HepG2 (cell line): Measurements from ENCODE around the gene PSMB3. TPM values are rescaled to one million over a fixed set of nuclear protein-coding genes. Genes with fewer than 3 reads are reported as not detected.

ENCODE experiments used
- CEBPG ChIP-seq: IDR thresholded peaks from 2 replicates; pipeline ENCODE4 v1.6.1; 2016
- DPF2 ChIP-seq: sonication (generic); formaldehyde crosslinking; IDR thresholded peaks from 2 replicates; pipeline ENCODE4 v1.4.0; 2020; ENCODE audit warnings: mild to moderate bottlenecking, low read depth, missing genetic modification reagents, borderline replicate concordance
- GTF2F1 ChIP-seq: fragments of 150-350 bp; IDR thresholded peaks from 2 replicates; pipeline ENCODE4 v1.6.1; 2014; ENCODE audit warnings: low read length
- HOXA5 ChIP-seq: sonication (generic); formaldehyde crosslinking; IDR thresholded peaks from 2 replicates; pipeline ENCODE4 v1.4.0; 2020; ENCODE audit warnings: missing genetic modification reagents
- KLF12 ChIP-seq: sonication (generic); formaldehyde crosslinking; IDR thresholded peaks from 2 replicates; pipeline ENCODE4 v1.4.0; 2020; ENCODE audit warnings: missing genetic modification reagents, borderline replicate concordance
- REL ChIP-seq: sonication (generic); formaldehyde crosslinking; conservative IDR thresholded peaks from 2 replicates; pipeline ENCODE4 v1.8.0; 2022; ENCODE audit warnings: mild to moderate bottlenecking, missing genetic modification reagents, moderate library complexity
- SAFB2 ChIP-seq: sonication (generic); formaldehyde crosslinking; IDR thresholded peaks from 2 replicates; pipeline ENCODE4 v1.5.1; 2020; ENCODE audit warnings: missing genetic modification reagents, low read depth, mild to moderate bottlenecking, borderline replicate concordance
- TAF15 ChIP-seq: fragments of 200-400 bp; formaldehyde crosslinking; IDR thresholded peaks from one replicate; pipeline ENCODE4 v1.6.1; 2018; ENCODE audit warnings: mild to moderate bottlenecking, low read depth, low read length; ENCODE audit not compliant: poor library complexity, severe bottlenecking
- ZBTB1 ChIP-seq: sonication (generic); formaldehyde crosslinking; IDR thresholded peaks from 2 replicates; pipeline ENCODE4 v1.4.0; 2020; ENCODE audit warnings: missing genetic modification reagents, borderline replicate concordance
- ZEB1 ChIP-seq: IDR thresholded peaks from 2 replicates; pipeline ENCODE4 v1.6.1; 2012; ENCODE audit warnings: mild to moderate bottlenecking, low read depth, inconsistent platforms; ENCODE audit not compliant: insufficient replicate concordance
- ZFP36L1 ChIP-seq: sonication (generic); formaldehyde crosslinking; IDR thresholded peaks from 2 replicates; pipeline ENCODE4 v1.8.0; 2022; ENCODE audit warnings: mild to moderate bottlenecking, missing genetic modification reagents, moderate library complexity
- ZNF496 ChIP-seq: sonication (generic); formaldehyde crosslinking; IDR thresholded peaks from 2 replicates; pipeline ENCODE4 v1.8.1; 2023; ENCODE audit warnings: mild to moderate bottlenecking, moderate library complexity, missing genetic modification reagents; ENCODE audit not compliant: insufficient replicate concordance
- ZNF709 ChIP-seq: sonication (generic); formaldehyde crosslinking; IDR thresholded peaks from 2 replicates; pipeline ENCODE4 v1.5.0; 2020; ENCODE audit warnings: mild to moderate bottlenecking, missing genetic modification reagents
- polyA plus RNA-seq, 8 experiments: library from polyadenylated mRNA; depleted of rRNA in 3 of 8; stranded (reverse) in 7 of 8; unstranded in 1 of 8; fragments of >200 nt; fragmentation: Illumina TruSeq in 4 of 8; extraction: Trizol in 4 of 8; gene quantifications; 2 replicates each; pipeline versions ENCODE4 v1.2.1 to v1.2.3, GENCODE V29; 2011 to 2016; ENCODE audit warnings: low read depth in 4 of 8, missing spikeins in 1 of 8, mixed read lengths in 1 of 8; ENCODE audit not compliant: insufficient read depth in 1 of 8
- total RNA-seq, 5 experiments: library from RNA; depleted of rRNA; stranded (reverse); fragments of >200 nt; fragmentation: Illumina TruSeq; extraction: Trizol; gene quantifications; 2 replicates each; pipeline ENCODE4 v1.2.3, GENCODE V29; 2016; ENCODE audit warnings: low read depth in 1 of 5
- TF ChIP-seq, protein P1 (sequence below): sonication (generic); formaldehyde crosslinking; conservative IDR thresholded peaks from 2 replicates; pipeline ENCODE4 v1.4.0; 2020; ENCODE audit warnings: missing genetic modification reagents
- TF ChIP-seq, protein P2 (sequence below): sonication (generic); formaldehyde crosslinking; IDR thresholded peaks from 2 replicates; pipeline ENCODE4 v1.4.0; 2020; ENCODE audit warnings: missing genetic modification reagents, borderline replicate concordance
- TF ChIP-seq, protein P3 (sequence below): IDR thresholded peaks from 2 replicates; pipeline ENCODE4 v1.6.1; 2016; ENCODE audit warnings: mild to moderate bottlenecking

Gene PSMB3
- total and polyA plus RNA-seq, 2 of the 13 experiments (the other 11 are each of a cell fraction or from before 2014, with no cell fraction given): 366 to 517 TPM

DNA sequence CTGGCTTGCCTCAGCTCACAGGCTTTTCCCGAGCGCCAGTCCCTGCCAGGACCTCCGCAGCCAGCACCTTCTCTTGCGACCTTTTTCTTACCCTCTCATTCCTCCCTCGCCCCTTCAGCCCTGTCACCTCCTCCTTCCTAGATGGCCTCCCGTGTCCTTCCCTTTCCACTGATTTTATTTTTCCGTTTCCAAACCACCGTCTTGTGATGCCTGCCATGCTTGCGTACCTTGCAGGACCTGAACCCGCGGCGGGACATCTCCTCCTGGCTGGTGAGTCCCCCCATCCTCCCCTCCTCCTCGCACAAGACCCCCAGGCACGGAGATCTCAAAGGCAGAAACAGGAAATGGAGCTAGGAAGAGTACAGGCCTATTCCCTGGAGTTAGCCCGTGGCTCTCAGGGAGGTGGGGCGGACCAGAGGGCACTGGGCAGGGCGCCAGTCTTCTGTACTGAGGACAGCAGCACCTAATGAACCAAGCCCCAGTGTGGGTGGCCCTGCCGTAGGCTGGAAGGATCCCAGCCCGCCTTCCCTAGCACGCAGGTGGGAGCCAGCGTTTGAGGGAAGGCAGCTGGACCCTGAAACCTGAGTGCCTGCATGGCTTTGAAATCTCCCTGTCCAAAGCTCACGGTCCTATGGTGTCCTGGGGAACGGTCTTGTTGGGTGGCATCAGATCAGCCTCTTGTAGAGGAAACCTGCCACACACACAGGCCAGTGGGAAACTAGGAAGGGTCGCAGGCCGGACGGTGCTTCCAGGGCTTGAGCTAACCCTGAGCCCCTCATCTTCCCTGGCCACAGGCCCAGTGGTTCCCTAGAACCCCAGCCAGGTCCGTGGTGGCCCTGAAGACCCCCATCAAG lies 21.8 kb upstream of the PSMB3 start (continued):
- TF ChIP-seq TAF15 (no peak), CEBPG (peak; percentile 22; the same call in 1 of the 2 replicates), ZNF496 (CRISPR knock-in tag) (no peak), SAFB2 (CRISPR knock-in tag) (peak; percentile 31; the same call in 1 of the 2 replicates), ZBTB1 (CRISPR knock-in tag) (no peak), REL (0 out of 2 replicates have a peak, but pooled peaks have one; percentile 54), KLF12 (CRISPR knock-in tag) (no peak), ZFP36L1 (CRISPR knock-in tag) (no peak), GTF2F1 (no peak), ZNF709 (peak; percentile 81), DPF2 (CRISPR knock-in tag) (peak; percentile 37; the same call in 1 of the 2 replicates), ZEB1 (no peak), HOXA5 (CRISPR knock-in tag) (no peak; the same call in 1 of the 2 replicates)
- TF ChIP-seq, protein P1, sequence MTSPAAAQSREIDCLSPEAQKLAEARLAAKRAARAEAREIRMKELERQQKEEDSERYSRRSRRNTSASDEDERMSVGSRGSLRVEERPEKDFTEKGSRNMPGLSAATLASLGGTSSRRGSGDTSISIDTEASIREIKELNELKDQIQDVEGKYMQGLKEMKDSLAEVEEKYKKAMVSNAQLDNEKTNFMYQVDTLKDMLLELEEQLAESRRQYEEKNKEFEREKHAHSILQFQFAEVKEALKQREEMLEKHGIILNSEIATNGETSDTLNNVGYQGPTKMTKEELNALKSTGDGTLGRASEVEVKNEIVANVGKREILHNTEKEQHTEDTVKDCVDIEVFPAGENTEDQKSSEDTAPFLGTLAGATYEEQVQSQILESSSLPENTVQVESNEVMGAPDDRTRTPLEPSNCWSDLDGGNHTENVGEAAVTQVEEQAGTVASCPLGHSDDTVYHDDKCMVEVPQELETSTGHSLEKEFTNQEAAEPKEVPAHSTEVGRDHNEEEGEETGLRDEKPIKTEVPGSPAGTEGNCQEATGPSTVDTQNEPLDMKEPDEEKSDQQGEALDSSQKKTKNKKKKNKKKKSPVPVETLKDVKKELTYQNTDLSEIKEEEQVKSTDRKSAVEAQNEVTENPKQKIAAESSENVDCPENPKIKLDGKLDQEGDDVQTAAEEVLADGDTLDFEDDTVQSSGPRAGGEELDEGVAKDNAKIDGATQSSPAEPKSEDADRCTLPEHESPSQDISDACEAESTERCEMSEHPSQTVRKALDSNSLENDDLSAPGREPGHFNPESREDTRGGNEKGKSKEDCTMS: no peak
- TF ChIP-seq, protein P2, sequence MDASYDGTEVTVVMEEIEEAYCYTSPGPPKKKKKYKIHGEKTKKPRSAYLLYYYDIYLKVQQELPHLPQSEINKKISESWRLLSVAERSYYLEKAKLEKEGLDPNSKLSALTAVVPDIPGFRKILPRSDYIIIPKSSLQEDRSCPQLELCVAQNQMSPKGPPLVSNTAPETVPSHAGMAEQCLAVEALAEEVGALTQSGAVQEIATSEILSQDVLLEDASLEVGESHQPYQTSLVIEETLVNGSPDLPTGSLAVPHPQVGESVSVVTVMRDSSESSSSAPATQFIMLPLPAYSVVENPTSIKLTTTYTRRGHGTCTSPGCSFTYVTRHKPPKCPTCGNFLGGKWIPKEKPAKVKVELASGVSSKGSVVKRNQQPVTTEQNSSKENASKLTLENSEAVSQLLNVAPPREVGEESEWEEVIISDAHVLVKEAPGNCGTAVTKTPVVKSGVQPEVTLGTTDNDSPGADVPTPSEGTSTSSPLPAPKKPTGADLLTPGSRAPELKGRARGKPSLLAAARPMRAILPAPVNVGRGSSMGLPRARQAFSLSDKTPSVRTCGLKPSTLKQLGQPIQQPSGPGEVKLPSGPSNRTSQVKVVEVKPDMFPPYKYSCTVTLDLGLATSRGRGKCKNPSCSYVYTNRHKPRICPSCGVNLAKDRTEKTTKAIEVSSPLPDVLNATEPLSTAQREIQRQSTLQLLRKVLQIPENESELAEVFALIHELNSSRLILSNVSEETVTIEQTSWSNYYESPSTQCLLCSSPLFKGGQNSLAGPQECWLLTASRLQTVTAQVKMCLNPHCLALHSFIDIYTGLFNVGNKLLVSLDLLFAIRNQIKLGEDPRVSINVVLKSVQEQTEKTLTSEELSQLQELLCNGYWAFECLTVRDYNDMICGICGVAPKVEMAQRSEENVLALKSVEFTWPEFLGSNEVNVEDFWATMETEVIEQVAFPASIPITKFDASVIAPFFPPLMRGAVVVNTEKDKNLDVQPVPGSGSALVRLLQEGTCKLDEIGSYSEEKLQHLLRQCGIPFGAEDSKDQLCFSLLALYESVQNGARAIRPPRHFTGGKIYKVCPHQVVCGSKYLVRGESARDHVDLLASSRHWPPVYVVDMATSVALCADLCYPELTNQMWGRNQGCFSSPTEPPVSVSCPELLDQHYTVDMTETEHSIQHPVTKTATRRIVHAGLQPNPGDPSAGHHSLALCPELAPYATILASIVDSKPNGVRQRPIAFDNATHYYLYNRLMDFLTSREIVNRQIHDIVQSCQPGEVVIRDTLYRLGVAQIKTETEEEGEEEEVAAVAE (CRISPR knock-in tag): no peak
- TF ChIP-seq, protein P3, sequence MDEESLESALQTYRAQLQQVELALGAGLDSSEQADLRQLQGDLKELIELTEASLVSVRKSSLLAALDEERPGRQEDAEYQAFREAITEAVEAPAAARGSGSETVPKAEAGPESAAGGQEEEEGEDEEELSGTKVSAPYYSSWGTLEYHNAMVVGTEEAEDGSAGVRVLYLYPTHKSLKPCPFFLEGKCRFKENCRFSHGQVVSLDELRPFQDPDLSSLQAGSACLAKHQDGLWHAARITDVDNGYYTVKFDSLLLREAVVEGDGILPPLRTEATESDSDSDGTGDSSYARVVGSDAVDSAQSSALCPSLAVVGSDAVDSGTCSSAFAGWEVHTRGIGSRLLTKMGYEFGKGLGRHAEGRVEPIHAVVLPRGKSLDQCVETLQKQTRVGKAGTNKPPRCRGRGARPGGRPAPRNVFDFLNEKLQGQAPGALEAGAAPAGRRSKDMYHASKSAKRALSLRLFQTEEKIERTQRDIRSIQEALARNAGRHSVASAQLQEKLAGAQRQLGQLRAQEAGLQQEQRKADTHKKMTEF (CRISPR knock-in tag): peak; percentile 67; the same call in 1 of the 2 replicates
